DMS 273 (cell line): ENCODE results near the gene ADPRH.

Experiments used
- DNase-seq: peaks from one replicate; lab custom pipeline; 2025; ENCODE audit not compliant: unreplicated experiment; lab: John Stamatoyannopoulos, UW

The ADPRH gene

GRCh38 chr3:119627461-119627860, 48.2 kb downstream of the ADPRH start:
- no peak for DNase-seq

DNA sequence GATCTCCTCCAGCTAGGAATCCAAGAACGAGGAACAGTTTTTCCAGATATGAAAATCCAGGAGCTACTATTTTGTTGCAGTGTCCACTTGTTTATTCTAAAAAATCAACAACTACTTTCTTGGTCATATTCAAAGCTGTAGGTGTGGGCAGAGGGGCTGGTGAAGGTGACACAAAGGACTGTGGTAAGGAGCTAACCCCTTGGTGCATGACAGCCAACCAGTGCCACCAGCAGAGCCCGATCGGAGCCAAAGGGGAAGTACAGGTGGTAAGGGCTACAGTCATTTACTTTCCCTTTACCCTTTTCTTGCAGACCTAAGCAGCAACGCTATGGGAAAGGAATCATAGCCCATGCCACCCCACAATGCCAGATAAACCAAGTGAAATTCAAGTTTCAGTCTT, 49.1 kb downstream of the ADPRH start:
- no peak for DNase-seq

DNA sequence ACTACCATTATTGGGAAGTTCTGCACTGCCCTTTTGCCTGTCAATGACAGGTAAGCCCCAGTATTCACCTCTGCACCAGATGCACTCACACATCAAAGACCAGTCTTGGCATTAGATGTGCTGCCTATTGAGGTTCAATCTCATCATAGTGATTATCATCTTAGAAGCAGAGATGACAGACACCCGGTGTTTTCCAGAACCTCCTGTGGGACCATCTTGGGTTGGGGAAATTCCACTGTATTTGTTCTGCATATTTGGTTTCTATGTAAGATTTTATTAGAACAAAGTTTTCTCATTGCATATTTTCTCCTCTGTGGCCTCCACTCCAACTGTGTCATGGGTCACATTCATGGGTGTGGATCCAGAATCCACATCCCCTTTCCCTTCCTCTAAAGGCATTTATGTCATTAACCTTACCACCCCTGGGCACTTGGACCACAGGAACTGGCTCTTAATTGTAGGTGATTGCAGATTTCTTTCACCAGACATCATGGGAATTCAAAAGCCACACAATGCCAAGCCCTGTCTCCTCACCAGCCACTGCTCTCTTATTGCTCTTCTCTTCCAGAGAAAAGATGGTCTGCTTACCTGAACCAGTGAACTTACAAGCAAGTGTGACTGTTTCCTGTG, 49.6 kb downstream of the ADPRH start:
- DNase-seq: no peak

GRCh38 chr3:119630128-119630879, 51.0 kb downstream of the ADPRH start:
- peak; percentile 22 for DNase-seq

GRCh38 chr3:119630880-119631329, 51.6 kb downstream of the ADPRH start:
- no peak for DNase-seq

- DNase-seq: no peak
Measured at GRCh38 chr3:119631516-119631915, 52.2 kb downstream of the ADPRH start.

DNA sequence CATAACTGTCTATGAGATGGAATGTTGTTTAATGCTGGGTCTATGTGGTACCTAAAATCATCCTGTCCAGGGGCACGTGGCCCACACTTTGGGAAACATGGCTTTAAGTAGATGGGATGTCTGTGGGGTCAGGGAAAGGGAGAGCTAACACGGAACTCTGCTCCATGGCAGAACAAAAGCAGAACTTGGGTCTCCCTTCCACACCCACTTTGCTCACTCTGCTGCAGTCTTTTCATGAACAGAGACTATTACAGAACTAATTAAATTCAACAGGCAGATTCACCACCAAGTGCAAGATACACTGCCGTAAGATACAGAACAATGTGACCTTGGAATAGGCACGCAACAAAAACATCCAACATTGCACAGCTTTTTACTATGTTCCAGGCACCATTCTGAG, 52.9 kb downstream of the ADPRH start:
- no peak for DNase-seq

- DNase-seq: no peak
Measured at GRCh38 chr3:119632829-119633228, 53.5 kb downstream of the ADPRH start.

GRCh38 chr3:119635719-119636118, 56.4 kb downstream of the ADPRH start:
- peak; percentile 32 for DNase-seq

GRCh38 chr3:119636249-119636648, 57.0 kb downstream of the ADPRH start:
- no peak for DNase-seq

DNA sequence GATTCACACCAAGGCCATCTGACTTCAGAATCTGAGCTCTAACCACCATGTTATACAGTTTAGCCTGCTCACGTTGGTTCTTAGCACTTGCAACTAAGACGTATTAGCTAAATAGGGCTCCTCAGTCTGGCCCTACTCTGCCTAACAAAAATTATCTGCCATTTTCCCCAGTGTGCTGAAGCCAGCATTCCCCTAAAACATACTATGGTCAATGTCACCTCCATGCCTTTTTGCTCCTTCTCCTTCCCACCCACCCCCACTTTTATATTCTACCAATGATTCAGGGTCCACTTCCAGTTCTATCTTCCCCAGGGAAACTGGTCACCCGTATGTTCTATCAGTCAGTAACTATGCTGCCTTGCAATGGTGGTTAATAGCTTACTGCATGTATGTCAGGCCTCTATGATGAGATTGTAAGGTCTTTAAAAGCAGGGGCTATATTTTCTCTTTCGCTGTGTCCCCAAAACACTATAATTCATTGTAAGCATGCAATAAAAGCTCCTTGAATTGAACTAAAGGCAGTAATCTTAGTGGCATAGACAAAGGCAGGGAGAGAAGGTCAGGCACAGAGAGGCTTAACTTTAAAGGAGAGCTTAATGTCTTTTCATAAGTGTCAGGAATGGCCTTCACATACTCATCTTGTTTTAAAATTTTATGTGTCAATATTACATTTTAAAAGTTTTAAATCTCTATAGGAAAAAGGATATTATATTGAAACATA, 57.8 kb downstream of the ADPRH start:
- no peak for DNase-seq

- no peak for DNase-seq
Measured at GRCh38 chr3:119637679-119638477, 58.6 kb downstream of the ADPRH start.
